HepG2 (cell line): ENCODE measurements around the gene NBEA. TPM values are rescaled to one million over a fixed set of nuclear protein-coding genes. Genes with fewer than 3 reads are reported as not detected.

Experiments used
- GLI4 ChIP-seq: sonication (generic); formaldehyde crosslinking; IDR thresholded peaks from 2 replicates; pipeline ENCODE4 v1.5.1; 2020; ENCODE audit warnings: missing genetic modification reagents, mild to moderate bottlenecking, moderate library complexity, borderline replicate concordance
- HNRNPK ChIP-seq: fragments of 200-400 bp; formaldehyde crosslinking; IDR thresholded peaks from 2 replicates; pipeline ENCODE4 v1.6.1; 2018; ENCODE audit warnings: low read length, low read depth, moderate library complexity, mild to moderate bottlenecking; ENCODE audit not compliant: poor library complexity, severe bottlenecking
- ISL2 ChIP-seq: sonication (generic); formaldehyde crosslinking; IDR thresholded peaks from 2 replicates; pipeline ENCODE4 v1.5.0; 2020; ENCODE audit warnings: missing genetic modification reagents
- SMAD9 ChIP-seq: sonication (generic); formaldehyde crosslinking; IDR thresholded peaks from 2 replicates; pipeline ENCODE4 v1.5.1; 2020; ENCODE audit warnings: mild to moderate bottlenecking, missing genetic modification reagents
- SMC3 ChIP-seq: IDR thresholded peaks from 2 replicates; pipeline ENCODE4 v1.6.1; 2011; ENCODE audit warnings: low read length, improper control_type of control experiment
- SMYD3 ChIP-seq: sonication (generic); formaldehyde crosslinking; IDR thresholded peaks from 2 replicates; pipeline ENCODE4 v1.8.1; 2023; ENCODE audit warnings: mild to moderate bottlenecking, missing genetic modification reagents
- STAG1 ChIP-seq: sonication (generic); formaldehyde crosslinking; IDR thresholded peaks from 2 replicates; pipeline ENCODE4 v1.4.0; 2020; ENCODE audit warnings: missing genetic modification reagents
- SYNCRIP ChIP-seq: fragments of 200-400 bp; formaldehyde crosslinking; IDR thresholded peaks from 2 replicates; pipeline ENCODE4 v1.6.1; 2018; ENCODE audit warnings: mild to moderate bottlenecking, low read depth, low read length; ENCODE audit not compliant: insufficient read depth
- ZHX1 ChIP-seq: sonication (generic); formaldehyde crosslinking; IDR thresholded peaks from 2 replicates; pipeline ENCODE4 v1.8.1; 2022; ENCODE audit warnings: low read depth, mild to moderate bottlenecking, missing genetic modification reagents
- ZNF251 ChIP-seq: sonication (generic); formaldehyde crosslinking; IDR thresholded peaks from 2 replicates; pipeline ENCODE4 v1.9.0; 2021; ENCODE audit warnings: mild to moderate bottlenecking, missing genetic modification reagents
- ZNF383 ChIP-seq: sonication (generic); formaldehyde crosslinking; IDR thresholded peaks from 2 replicates; pipeline ENCODE4 v1.4.0; 2020; ENCODE audit warnings: missing genetic modification reagents, mild to moderate bottlenecking, borderline replicate concordance
- ZNF512 ChIP-seq: sonication (generic); formaldehyde crosslinking; IDR thresholded peaks from 2 replicates; pipeline ENCODE4 v1.4.0; 2020; ENCODE audit warnings: mild to moderate bottlenecking, missing genetic modification reagents
- ZNF605 ChIP-seq: sonication (generic); formaldehyde crosslinking; IDR thresholded peaks from 2 replicates; pipeline ENCODE4 v1.8.0; 2022; ENCODE audit warnings: mild to moderate bottlenecking, missing genetic modification reagents
- ZNF761 ChIP-seq: sonication (generic); formaldehyde crosslinking; conservative IDR thresholded peaks from 2 replicates; pipeline ENCODE4 v1.4.0; 2020; ENCODE audit warnings: mild to moderate bottlenecking, missing genetic modification reagents
- ZNF773 ChIP-seq: sonication (generic); formaldehyde crosslinking; IDR thresholded peaks from 2 replicates; pipeline ENCODE4 v1.4.0; 2020; ENCODE audit warnings: missing genetic modification reagents, borderline replicate concordance
- polyA plus RNA-seq, 8 experiments: library from polyadenylated mRNA; depleted of rRNA in 3 of 8; stranded (reverse) in 7 of 8; unstranded in 1 of 8; fragments of >200 nt; fragmentation: Illumina TruSeq in 4 of 8; extraction: Trizol in 4 of 8; gene quantifications; 2 replicates each; pipeline versions ENCODE4 v1.2.1 to v1.2.3, GENCODE V29; 2011 to 2016; ENCODE audit warnings: low read depth in 4 of 8, missing spikeins in 1 of 8, mixed read lengths in 1 of 8; ENCODE audit not compliant: insufficient read depth in 1 of 8
- total RNA-seq, 5 experiments: library from RNA; depleted of rRNA; stranded (reverse); fragments of >200 nt; fragmentation: Illumina TruSeq; extraction: Trizol; gene quantifications; 2 replicates each; pipeline ENCODE4 v1.2.3, GENCODE V29; 2016; ENCODE audit warnings: low read depth in 1 of 5
- TF ChIP-seq, protein P1 (sequence below): sonication (generic); formaldehyde crosslinking; IDR thresholded peaks from 2 replicates; pipeline ENCODE4 v1.8.0; 2022; ENCODE audit warnings: missing genetic modification reagents, mild to moderate bottlenecking, borderline replicate concordance
- TF ChIP-seq, protein P2 (sequence below): sonication (generic); formaldehyde crosslinking; IDR thresholded peaks from 2 replicates; pipeline ENCODE4 v1.4.0; 2020; ENCODE audit warnings: missing genetic modification reagents

NBEA gene
- total and polyA plus RNA-seq, 2 of the 13 experiments (the other 11 are each of a cell fraction or from before 2014, with no cell fraction given): 2.7 to 2.8 TPM

GRCh38 chr13:35630551-35631275, 688.6 kb downstream of the NBEA start (continued):
- TF ChIP-seq ZHX1 (CRISPR knock-in tag) (no peak), SMYD3 (CRISPR knock-in tag) (no peak), ZNF383 (CRISPR knock-in tag) (no peak), ZNF761 (CRISPR knock-in tag) (no peak), STAG1 (peak; percentile 37), ZNF605 (CRISPR knock-in tag) (no peak), ZNF251 (CRISPR knock-in tag) (no peak), ZNF512 (no peak), SYNCRIP (no peak), HNRNPK (peak; percentile 59), ISL2 (CRISPR knock-in tag) (no peak), ZNF773 (no peak), SMAD9 (CRISPR knock-in tag) (no peak), SMC3 (peak; percentile 28; the same call in 1 of the 2 replicates), GLI4 (no peak)
- TF ChIP-seq, protein P1, sequence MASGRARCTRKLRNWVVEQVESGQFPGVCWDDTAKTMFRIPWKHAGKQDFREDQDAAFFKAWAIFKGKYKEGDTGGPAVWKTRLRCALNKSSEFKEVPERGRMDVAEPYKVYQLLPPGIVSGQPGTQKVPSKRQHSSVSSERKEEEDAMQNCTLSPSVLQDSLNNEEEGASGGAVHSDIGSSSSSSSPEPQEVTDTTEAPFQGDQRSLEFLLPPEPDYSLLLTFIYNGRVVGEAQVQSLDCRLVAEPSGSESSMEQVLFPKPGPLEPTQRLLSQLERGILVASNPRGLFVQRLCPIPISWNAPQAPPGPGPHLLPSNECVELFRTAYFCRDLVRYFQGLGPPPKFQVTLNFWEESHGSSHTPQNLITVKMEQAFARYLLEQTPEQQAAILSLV (CRISPR knock-in tag): no peak
- TF ChIP-seq, protein P2, sequence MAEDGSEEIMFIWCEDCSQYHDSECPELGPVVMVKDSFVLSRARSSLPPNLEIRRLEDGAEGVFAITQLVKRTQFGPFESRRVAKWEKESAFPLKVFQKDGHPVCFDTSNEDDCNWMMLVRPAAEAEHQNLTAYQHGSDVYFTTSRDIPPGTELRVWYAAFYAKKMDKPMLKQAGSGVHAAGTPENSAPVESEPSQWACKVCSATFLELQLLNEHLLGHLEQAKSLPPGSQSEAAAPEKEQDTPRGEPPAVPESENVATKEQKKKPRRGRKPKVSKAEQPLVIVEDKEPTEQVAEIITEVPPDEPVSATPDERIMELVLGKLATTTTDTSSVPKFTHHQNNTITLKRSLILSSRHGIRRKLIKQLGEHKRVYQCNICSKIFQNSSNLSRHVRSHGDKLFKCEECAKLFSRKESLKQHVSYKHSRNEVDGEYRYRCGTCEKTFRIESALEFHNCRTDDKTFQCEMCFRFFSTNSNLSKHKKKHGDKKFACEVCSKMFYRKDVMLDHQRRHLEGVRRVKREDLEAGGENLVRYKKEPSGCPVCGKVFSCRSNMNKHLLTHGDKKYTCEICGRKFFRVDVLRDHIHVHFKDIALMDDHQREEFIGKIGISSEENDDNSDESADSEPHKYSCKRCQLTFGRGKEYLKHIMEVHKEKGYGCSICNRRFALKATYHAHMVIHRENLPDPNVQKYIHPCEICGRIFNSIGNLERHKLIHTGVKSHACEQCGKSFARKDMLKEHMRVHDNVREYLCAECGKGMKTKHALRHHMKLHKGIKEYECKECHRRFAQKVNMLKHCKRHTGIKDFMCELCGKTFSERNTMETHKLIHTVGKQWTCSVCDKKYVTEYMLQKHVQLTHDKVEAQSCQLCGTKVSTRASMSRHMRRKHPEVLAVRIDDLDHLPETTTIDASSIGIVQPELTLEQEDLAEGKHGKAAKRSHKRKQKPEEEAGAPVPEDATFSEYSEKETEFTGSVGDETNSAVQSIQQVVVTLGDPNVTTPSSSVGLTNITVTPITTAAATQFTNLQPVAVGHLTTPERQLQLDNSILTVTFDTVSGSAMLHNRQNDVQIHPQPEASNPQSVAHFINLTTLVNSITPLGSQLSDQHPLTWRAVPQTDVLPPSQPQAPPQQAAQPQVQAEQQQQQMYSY: no peak
